Liver (tissue), 9 donors: ENCODE measurements around the gene PROK1. TPM values are rescaled to one million over a fixed set of nuclear protein-coding genes. Genes with fewer than 3 reads are reported as not detected.

Experiments
- DNase-seq: peaks from one replicate; pipeline ENCODE4 v3.0.0-alpha.2; 2017; ENCODE audit warnings: low spot score
- H3K27ac ChIP-seq, 2 donors: one replicate each; pipeline ENCODE4 v1.7.0; 2013; ENCODE audit warnings: inconsistent platforms in 2 of 2, low read length in 2 of 2, control low read depth in 1 of 2, low read depth in 1 of 2, mild to moderate bottlenecking in 1 of 2
- H3K27me3 ChIP-seq, 4 donors: one replicate each; pipeline versions ENCODE4 v1.6.1 to v1.7.0; 2013; ENCODE audit warnings: low read length in 3 of 4, inconsistent platforms in 1 of 4, mild to moderate bottlenecking in 1 of 4, moderate library complexity in 1 of 4; ENCODE audit not compliant: control insufficient read depth in 4 of 4, insufficient read depth in 4 of 4
- H3K36me3 ChIP-seq, 4 donors: one replicate each; pipeline versions ENCODE4 v1.6.1 to v1.7.0; 2013; ENCODE audit warnings: low read length in 3 of 4, mild to moderate bottlenecking in 3 of 4, low read depth in 1 of 4, moderate library complexity in 1 of 4; ENCODE audit not compliant: control insufficient read depth in 4 of 4, insufficient read depth in 3 of 4
- H3K4me1 ChIP-seq, 4 donors: one replicate each; pipeline versions ENCODE4 v1.6.1 to v1.7.0; 2013; ENCODE audit warnings: low read length in 3 of 4, mild to moderate bottlenecking in 3 of 4, moderate library complexity in 1 of 4; ENCODE audit not compliant: control insufficient read depth in 4 of 4, insufficient read depth in 4 of 4
- H3K4me3 ChIP-seq, 3 donors: one replicate each; pipeline versions ENCODE4 v1.6.1 to v1.7.0; 2013; ENCODE audit warnings: low read length in 3 of 3, control low read depth in 1 of 3, low read depth in 1 of 3, mild to moderate bottlenecking in 1 of 3
- H3K9ac ChIP-seq, 2 donors: one replicate each; pipeline ENCODE4 v1.7.0; 2013; ENCODE audit warnings: low read length in 2 of 2, mild to moderate bottlenecking in 2 of 2, moderate library complexity in 2 of 2, control low read depth in 1 of 2, low read depth in 1 of 2
- H3K9me3 ChIP-seq, 4 donors: one replicate each; pipeline versions ENCODE4 v1.6.1 to v1.7.0; 2013; ENCODE audit warnings: low read length in 3 of 4; ENCODE audit not compliant: control insufficient read depth in 4 of 4
- ATF3 ChIP-seq: IDR thresholded peaks from 2 replicates; pipeline ENCODE4 v1.6.1; 2016; ENCODE audit warnings: antibody characterized with exemption
- CTCF ChIP-seq: fragments of 150-350 bp; IDR thresholded peaks from 2 replicates; pipeline ENCODE4 v1.5.1; 2017; ENCODE audit warnings: improper control_type of control experiment, low read depth, low read length; ENCODE audit not compliant: missing input control
- EGR1 ChIP-seq, 2 donors: IDR thresholded peaks; 2 replicates each; pipeline ENCODE4 v1.6.1; 2016 to 2018; ENCODE audit warnings: antibody characterized with exemption in 2 of 2, low read depth in 2 of 2
- FOXA1 ChIP-seq: IDR thresholded peaks from 2 replicates; pipeline ENCODE4 v1.6.1; 2016; ENCODE audit warnings: antibody characterized with exemption
- FOXA2 ChIP-seq: IDR thresholded peaks from 2 replicates; pipeline ENCODE4 v1.6.1; 2016; ENCODE audit warnings: antibody characterized with exemption
- GABPA ChIP-seq, 2 donors: IDR thresholded peaks in 1 of 2; conservative IDR thresholded peaks in 1 of 2; 2 replicates each; pipeline ENCODE4 v1.6.1; 2016; ENCODE audit warnings: antibody characterized with exemption in 2 of 2, mild to moderate bottlenecking in 1 of 2, moderate library complexity in 1 of 2
- HNF4A ChIP-seq, 2 donors: conservative IDR thresholded peaks; 2 replicates each; pipeline ENCODE4 v1.6.1; 2016; ENCODE audit warnings: antibody characterized with exemption in 2 of 2, mild to moderate bottlenecking in 2 of 2
- HNF4G ChIP-seq: IDR thresholded peaks from 2 replicates; pipeline ENCODE4 v1.6.1; 2016; ENCODE audit warnings: antibody characterized with exemption
- JUND ChIP-seq, 2 donors: IDR thresholded peaks; 2 replicates each; pipeline ENCODE4 v1.6.1; 2016; ENCODE audit warnings: antibody characterized with exemption in 2 of 2
- MAX ChIP-seq: IDR thresholded peaks from 2 replicates; pipeline ENCODE4 v1.6.1; 2016; ENCODE audit warnings: antibody characterized with exemption
- NR2F2 ChIP-seq: IDR thresholded peaks from 2 replicates; pipeline ENCODE4 v1.6.1; 2016; ENCODE audit warnings: antibody characterized with exemption
- RAD21 ChIP-seq, 2 donors: IDR thresholded peaks; 2 replicates each; pipeline ENCODE4 v1.6.1; 2016; ENCODE audit warnings: antibody characterized with exemption in 2 of 2, mild to moderate bottlenecking in 2 of 2
- REST ChIP-seq: IDR thresholded peaks from 2 replicates; pipeline ENCODE4 v1.6.1; 2016; ENCODE audit warnings: antibody characterized with exemption, mild to moderate bottlenecking
- RXRA ChIP-seq, 2 donors: IDR thresholded peaks; 2 replicates each; pipeline ENCODE4 v1.6.1; 2017 to 2018; ENCODE audit warnings: antibody characterized with exemption in 2 of 2, mild to moderate bottlenecking in 1 of 2
- SP1 ChIP-seq: IDR thresholded peaks from 2 replicates; pipeline ENCODE4 v1.6.1; 2018; ENCODE audit warnings: antibody characterized with exemption, mild to moderate bottlenecking
- TAF1 ChIP-seq: conservative IDR thresholded peaks from 2 replicates; pipeline ENCODE4 v1.6.1; 2016; ENCODE audit warnings: antibody characterized with exemption, mild to moderate bottlenecking
- YY1 ChIP-seq: IDR thresholded peaks from 2 replicates; pipeline ENCODE4 v1.6.1; 2016; ENCODE audit warnings: antibody characterized with exemption, mild to moderate bottlenecking
- ZBTB33 ChIP-seq: IDR thresholded peaks from 2 replicates; pipeline ENCODE4 v1.6.1; 2016; ENCODE audit warnings: antibody characterized with exemption
- WGBS: extraction: QIAGEN DNeasy Blood & Tissue Kit; methylation state at CpG from one replicate; pipeline ENCODE4 v1.1.7; 2013; 5-methylcytosine and 5-hydroxymethylcytosine counted together
- polyA plus RNA-seq, 2 donors: library from polyadenylated mRNA; stranded (reverse) in 1 of 2; unstranded in 1 of 2; fragments of 200-250 nt in 1 of 2; fragments of >200 nt in 1 of 2; fragmentation: Nextera tagmentation in 1 of 2; extraction: Ambion mirVana in 1 of 2; gene quantifications; one replicate each; pipeline versions ENCODE4 v1.2.1 to v1.2.3, GENCODE V29; 2013 to 2015
- total RNA-seq, 2 donors: library from RNA; depleted of rRNA; stranded (reverse); fragments of >200 nt; gene quantifications; one replicate each; pipeline ENCODE4 v1.2.3, GENCODE V29; 2014
- donor health status: healthy.
- donor health status: healthy.
- donor health status: healthy.
- donor health status: healthy.
- donor health status: healthy.

PROK1 gene
- total and polyA plus RNA-seq, 4 donors, result 0.03 TPM; not detected in 3

- Histone ChIP-seq H3K27me3 (no peaks in the 10 kb centered on the region), H3K9me3 (no peaks in the 10 kb centered on the region), H3K4me3 (no peak overlapping the region), H3K9ac (no peak overlapping the region), H3K36me3 (no peaks in the 10 kb centered on the region), H3K27ac (no peak overlapping the region), H3K4me1 (no peaks in the 10 kb centered on the region)
- no peak for DNase-seq
- TF ChIP-seq NR2F2 (no peak), ZBTB33 (no peak), FOXA2 (no peak), EGR1 (IDR thresholded peaks at IDR 0.05; ENCODE audit: low read depth in 2 of 2) (no peak), FOXA1 (no peak), TAF1 (no peak), GABPA (IDR thresholded peaks at IDR 0.05 in 1 of 2, conservative IDR thresholded peaks at IDR 0.05 in 1 of 2) (no peak), ATF3 (no peak), HNF4A (conservative IDR thresholded peaks at IDR 0.05) (no peak), CTCF (no peak), SP1 (no peak), JUND (IDR thresholded peaks at IDR 0.05) (no peak), RAD21 (IDR thresholded peaks at IDR 0.05) (no peak), REST (no peak), YY1 (no peak), RXRA (IDR thresholded peaks at IDR 0.05) (no peak), MAX (no peak), HNF4G (no peak)
- WGBS, result 79% methylated on average over 7 of the region's 7 CpGs
Observed at GRCh38 chr1:110465814-110466380, 14.9 kb downstream of the PROK1 start.
